ENCODE results near the gene TMEM156.

The TMEM156 gene

DNA sequence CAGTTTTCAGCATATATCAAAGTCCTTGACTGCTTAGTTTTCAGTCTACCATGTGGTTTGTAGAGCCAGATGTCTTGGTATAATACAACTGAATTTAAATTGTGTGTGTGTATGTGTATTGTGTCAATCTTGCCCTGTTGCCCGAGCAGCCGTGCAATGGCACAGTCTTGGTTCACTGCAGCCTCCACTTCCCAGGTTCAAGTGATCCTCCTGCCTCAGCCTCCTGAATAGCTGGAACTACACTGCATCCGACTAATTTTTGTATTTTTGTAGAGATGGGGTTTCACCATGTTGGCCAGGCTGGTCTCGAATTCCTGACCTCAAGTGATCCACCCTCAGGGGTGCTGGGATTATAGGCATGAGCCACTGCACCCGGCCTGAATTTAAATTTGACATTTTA is 23.8 kb upstream of the TMEM156 start:
- H3K9me3 ChIP-seq (ENCODE audit: control insufficient read depth, low read length): no peaks in the 10 kb centered on the region
- TF ChIP-seq, protein P1, sequence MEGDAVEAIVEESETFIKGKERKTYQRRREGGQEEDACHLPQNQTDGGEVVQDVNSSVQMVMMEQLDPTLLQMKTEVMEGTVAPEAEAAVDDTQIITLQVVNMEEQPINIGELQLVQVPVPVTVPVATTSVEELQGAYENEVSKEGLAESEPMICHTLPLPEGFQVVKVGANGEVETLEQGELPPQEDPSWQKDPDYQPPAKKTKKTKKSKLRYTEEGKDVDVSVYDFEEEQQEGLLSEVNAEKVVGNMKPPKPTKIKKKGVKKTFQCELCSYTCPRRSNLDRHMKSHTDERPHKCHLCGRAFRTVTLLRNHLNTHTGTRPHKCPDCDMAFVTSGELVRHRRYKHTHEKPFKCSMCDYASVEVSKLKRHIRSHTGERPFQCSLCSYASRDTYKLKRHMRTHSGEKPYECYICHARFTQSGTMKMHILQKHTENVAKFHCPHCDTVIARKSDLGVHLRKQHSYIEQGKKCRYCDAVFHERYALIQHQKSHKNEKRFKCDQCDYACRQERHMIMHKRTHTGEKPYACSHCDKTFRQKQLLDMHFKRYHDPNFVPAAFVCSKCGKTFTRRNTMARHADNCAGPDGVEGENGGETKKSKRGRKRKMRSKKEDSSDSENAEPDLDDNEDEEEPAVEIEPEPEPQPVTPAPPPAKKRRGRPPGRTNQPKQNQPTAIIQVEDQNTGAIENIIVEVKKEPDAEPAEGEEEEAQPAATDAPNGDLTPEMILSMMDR (IDR thresholded peaks at IDR 0.05): no peak
- H2AFZ ChIP-seq: no peak overlapping the region
- no peak overlapping the region for H3K4me3 ChIP-seq (ENCODE audit: low read depth, low read length)
- H3K79me2 ChIP-seq: no peaks in the 10 kb centered on the region
- H3K4me1 ChIP-seq: no peaks in the 10 kb centered on the region
- H3K9ac ChIP-seq: no peak overlapping the region
- H3K27me3 ChIP-seq (ENCODE audit: control insufficient read depth, insufficient read depth, low read length): no peaks in the 10 kb centered on the region
- no peak overlapping the region for H3K4me2 ChIP-seq (ENCODE audit: low read length)
- no peak overlapping the region for H3K27ac ChIP-seq
- no peaks in the 10 kb centered on the region for H3K36me3 ChIP-seq (ENCODE audit: control insufficient read depth, insufficient read depth, low read length)

DNA sequence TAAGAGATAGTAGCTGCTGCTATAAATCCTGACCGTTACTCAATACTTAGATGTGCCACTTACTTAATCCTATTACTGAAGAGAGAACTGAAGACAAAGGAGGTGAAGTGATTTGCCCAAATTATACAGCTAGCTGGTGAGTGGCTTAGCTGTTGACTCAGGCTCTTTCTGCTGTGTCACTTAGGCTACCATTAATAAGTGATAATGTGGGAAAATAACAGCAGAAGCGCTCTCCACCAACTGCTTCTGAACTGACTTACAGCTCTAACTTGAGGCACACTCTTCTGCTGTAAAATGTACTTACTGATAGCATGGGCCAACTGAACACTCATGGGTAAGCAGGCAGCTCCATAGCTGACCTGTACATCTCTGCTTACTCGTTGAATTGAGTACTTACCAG is 22.3 kb upstream of the TMEM156 start:
- H3K4me2 ChIP-seq (ENCODE audit: low read length): no peak overlapping the region
- no peaks in the 10 kb centered on the region for H3K9me3 ChIP-seq (ENCODE audit: control insufficient read depth, low read length)

DNA sequence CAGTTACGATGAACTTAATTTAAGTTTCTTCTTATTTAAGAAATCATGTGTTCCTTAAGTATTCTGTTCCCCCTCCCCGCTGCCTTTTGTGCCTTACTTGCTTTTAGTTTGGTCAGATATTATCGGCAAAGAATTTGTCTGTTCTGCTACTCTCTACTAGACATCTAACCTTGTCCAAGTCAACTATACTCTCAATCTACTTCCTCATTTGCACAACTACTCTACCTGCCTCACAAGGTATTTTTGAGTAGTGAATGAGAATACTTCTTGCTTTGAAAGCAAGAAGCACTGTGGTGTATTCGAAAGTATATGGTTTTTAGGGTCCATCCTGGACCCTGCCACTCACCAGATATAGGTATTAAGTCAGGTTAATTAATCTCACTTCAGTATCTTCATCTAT is 21.8 kb upstream of the TMEM156 start:
- Histone ChIP-seq H3K4me3 (ENCODE audit: low read depth, low read length) (no peak overlapping the region), H3K27ac (no peak overlapping the region), H3K4me1 (no peaks in the 10 kb centered on the region), H3K79me2 (no peaks in the 10 kb centered on the region), H3K4me2 (ENCODE audit: low read length) (no peak overlapping the region), H2AFZ (no peak overlapping the region), H3K9ac (no peak overlapping the region), H3K27me3 (ENCODE audit: control insufficient read depth, insufficient read depth, low read length) (no peaks in the 10 kb centered on the region), H3K36me3 (ENCODE audit: control insufficient read depth, insufficient read depth, low read length) (no peaks in the 10 kb centered on the region), H3K9me3 (ENCODE audit: control insufficient read depth, low read length) (no peaks in the 10 kb centered on the region)
- TF ChIP-seq, protein P1 (IDR thresholded peaks at IDR 0.05): no peak

More for the DNA sequence above, 22.3 kb upstream of the TMEM156 start:
- Histone ChIP-seq H3K79me2 (no peaks in the 10 kb centered on the region), H3K27ac (no peak overlapping the region), H3K27me3 (ENCODE audit: control insufficient read depth, insufficient read depth, low read length) (no peaks in the 10 kb centered on the region), H3K9ac (no peak overlapping the region), H3K4me3 (ENCODE audit: low read depth, low read length) (no peak overlapping the region), H3K36me3 (ENCODE audit: control insufficient read depth, insufficient read depth, low read length) (no peaks in the 10 kb centered on the region), H3K4me1 (no peaks in the 10 kb centered on the region), H2AFZ (no peak overlapping the region)
- TF ChIP-seq, protein P1 (IDR thresholded peaks at IDR 0.05): no peak

DNA sequence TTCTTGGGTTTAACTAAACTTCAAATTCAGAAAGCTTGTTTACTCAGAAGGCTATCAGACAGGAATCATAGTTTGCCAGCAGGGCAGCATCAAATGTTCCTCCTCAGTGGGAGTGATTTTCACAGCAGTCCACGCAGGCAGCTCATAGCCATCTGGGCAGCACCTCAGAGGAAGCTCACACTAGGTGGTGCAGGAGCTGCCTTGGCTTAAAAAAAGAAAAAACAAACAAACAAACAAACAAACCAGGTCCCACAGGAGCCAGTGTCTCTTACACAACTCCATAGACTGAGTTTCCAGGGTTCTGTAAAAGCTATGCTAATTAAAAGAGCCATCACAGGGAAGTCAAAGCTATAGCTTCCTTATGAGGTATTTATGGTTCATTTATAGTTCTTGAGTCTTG is 19.3 kb upstream of the TMEM156 start:
- H3K9ac ChIP-seq: no peak overlapping the region
- no peak overlapping the region for H3K4me2 ChIP-seq (ENCODE audit: low read length)
- TF ChIP-seq, protein P1 (IDR thresholded peaks at IDR 0.05): no peak
- H3K36me3 ChIP-seq (ENCODE audit: control insufficient read depth, insufficient read depth, low read length): no peaks in the 10 kb centered on the region
- H3K27ac ChIP-seq: no peak overlapping the region
- no peak overlapping the region for H2AFZ ChIP-seq
- no peaks in the 10 kb centered on the region for H3K9me3 ChIP-seq (ENCODE audit: control insufficient read depth, low read length)
- H3K4me1 ChIP-seq: no peaks in the 10 kb centered on the region
- H3K79me2 ChIP-seq: no peaks in the 10 kb centered on the region
- H3K27me3 ChIP-seq (ENCODE audit: control insufficient read depth, insufficient read depth, low read length): no peaks in the 10 kb centered on the region
- H3K4me3 ChIP-seq (ENCODE audit: low read depth, low read length): no peak overlapping the region

DNA sequence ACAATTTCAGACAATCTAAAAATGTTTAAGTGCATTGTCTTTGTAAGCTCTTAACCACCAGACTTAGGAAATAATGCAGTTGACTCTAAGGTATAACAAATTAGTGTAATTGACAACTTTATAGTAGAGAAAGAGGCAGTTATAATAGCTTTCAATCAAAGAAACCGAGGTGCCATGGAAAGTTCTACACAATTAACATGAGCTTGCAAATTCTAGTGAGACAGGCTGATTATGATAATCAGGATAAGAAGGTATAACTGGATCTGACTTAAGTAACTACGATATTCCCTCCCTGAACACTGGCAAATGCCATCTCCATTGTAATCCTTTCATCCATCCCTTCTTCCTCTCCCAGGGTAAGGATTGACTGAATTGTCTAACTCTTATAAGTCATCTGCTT is 18.4 kb upstream of the TMEM156 start:
- Histone ChIP-seq H3K79me2 (no peaks in the 10 kb centered on the region), H3K4me3 (ENCODE audit: low read depth, low read length) (no peak overlapping the region), H3K4me2 (ENCODE audit: low read length) (no peak overlapping the region), H3K36me3 (ENCODE audit: control insufficient read depth, insufficient read depth, low read length) (no peaks in the 10 kb centered on the region), H2AFZ (no peak overlapping the region), H3K4me1 (no peaks in the 10 kb centered on the region), H3K9ac (no peak overlapping the region), H3K27me3 (ENCODE audit: control insufficient read depth, insufficient read depth, low read length) (no peaks in the 10 kb centered on the region), H3K27ac (no peak overlapping the region), H3K9me3 (ENCODE audit: control insufficient read depth, low read length) (no peaks in the 10 kb centered on the region)
- TF ChIP-seq, protein P1 (IDR thresholded peaks at IDR 0.05): no peak

Data from parathyroid adenoma (tissue), 2 donors.